ENCODE results near the gene LIM2.

The LIM2 gene, protein sequence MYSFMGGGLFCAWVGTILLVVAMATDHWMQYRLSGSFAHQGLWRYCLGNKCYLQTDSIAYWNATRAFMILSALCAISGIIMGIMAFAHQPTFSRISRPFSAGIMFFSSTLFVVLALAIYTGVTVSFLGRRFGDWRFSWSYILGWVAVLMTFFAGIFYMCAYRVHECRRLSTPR

DNA sequence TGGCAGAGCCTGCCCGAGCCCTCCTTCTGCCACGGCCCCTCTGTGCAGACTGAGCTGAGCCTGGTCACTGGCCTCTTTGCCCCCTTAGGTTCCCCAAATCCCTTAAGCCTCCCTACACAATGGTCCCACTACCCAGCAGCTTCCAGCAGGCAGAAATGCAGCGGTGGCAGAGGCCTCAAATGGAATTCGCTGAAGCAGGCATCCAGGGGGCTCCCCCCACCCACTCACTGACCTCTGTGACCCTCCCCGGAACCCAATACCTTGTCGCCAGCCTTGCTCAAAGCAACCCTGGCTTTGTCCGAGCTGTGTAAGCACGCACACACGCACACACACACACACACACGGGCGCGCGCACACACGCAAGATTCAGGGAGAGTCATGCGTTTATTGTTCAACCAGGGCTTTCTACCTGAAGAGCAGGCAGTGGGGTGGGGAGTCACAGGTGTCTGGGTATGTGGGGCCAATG is at the start of gene LIM2:
Gene LIM2, minus strand, starts transcription at position 51 of the 466 bp plus-strand sequence. CDS start 531 bp downstream, outside the sequence.
- H3K36me3 ChIP-seq (ENCODE audit: control insufficient read depth in 2 of 2, insufficient read depth in 1 of 2, low read length in 2 of 2), result no peaks in the 10 kb centered on the region
- CTCF ChIA-PET, result interaction anchor here (0.7 kb wide), 1 partner anchor 421 kb away, joined by 3 read pairs; no protein-coding TSS in a partner anchor
- no peak within 1 kb of the TSS for H3K27ac ChIP-seq (ENCODE audit: extremely low read depth, low read depth, low read length)
- H3K4me3 ChIP-seq (ENCODE audit: low read depth, low read length), result no peak within 1 kb of the TSS
- TF ChIP-seq ZNF433 (tag by site-specific recombination; IDR thresholded peaks at IDR 0.05; ENCODE audit: low read depth) (no peak), ZSCAN23 (tag by site-specific recombination; IDR thresholded peaks at IDR 0.05) (no peak), SETDB1 (IDR thresholded peaks at IDR 0.05; ENCODE audit: insufficient read length, low read length) (no peak), ZNF155 (tag by site-specific recombination; IDR thresholded peaks at IDR 0.05) (no peak), ZNF169 (tag by site-specific recombination; IDR thresholded peaks at IDR 0.05) (no peak), ZNF202 (tag by site-specific recombination; IDR thresholded peaks at IDR 0.05; ENCODE audit: borderline replicate concordance) (no peak), ZNF2 (tag by site-specific recombination; IDR thresholded peaks at IDR 0.05) (no peak), ZNF404 (tag by site-specific recombination; IDR thresholded peaks at IDR 0.05) (no peak), ZFP3 (tag by site-specific recombination; IDR thresholded peaks at IDR 0.05; ENCODE audit: low read depth) (no peak), SP3 (tag by site-specific recombination; IDR thresholded peaks at IDR 0.05) (no peak), ZNF221 (tag by site-specific recombination; IDR thresholded peaks at IDR 0.05; ENCODE audit: borderline replicate concordance) (no peak), ZNF184 (tag by site-specific recombination; IDR thresholded peaks at IDR 0.05) (no peak)
- TF ChIP-seq, protein P1, sequence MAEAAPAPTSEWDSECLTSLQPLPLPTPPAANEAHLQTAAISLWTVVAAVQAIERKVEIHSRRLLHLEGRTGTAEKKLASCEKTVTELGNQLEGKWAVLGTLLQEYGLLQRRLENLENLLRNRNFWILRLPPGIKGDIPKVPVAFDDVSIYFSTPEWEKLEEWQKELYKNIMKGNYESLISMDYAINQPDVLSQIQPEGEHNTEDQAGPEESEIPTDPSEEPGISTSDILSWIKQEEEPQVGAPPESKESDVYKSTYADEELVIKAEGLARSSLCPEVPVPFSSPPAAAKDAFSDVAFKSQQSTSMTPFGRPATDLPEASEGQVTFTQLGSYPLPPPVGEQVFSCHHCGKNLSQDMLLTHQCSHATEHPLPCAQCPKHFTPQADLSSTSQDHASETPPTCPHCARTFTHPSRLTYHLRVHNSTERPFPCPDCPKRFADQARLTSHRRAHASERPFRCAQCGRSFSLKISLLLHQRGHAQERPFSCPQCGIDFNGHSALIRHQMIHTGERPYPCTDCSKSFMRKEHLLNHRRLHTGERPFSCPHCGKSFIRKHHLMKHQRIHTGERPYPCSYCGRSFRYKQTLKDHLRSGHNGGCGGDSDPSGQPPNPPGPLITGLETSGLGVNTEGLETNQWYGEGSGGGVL (tag by site-specific recombination; IDR thresholded peaks at IDR 0.05), result no peak
- POLR2A ChIA-PET, result interaction anchor here (1.1 kb wide), 1 partner anchor 48 kb away, joined by 3 read pairs; no protein-coding TSS in a partner anchor
- no peaks in the 10 kb centered on the region for H3K4me1 ChIP-seq (ENCODE audit: control insufficient read depth, insufficient read depth, low read length)
- no peaks in the 10 kb centered on the region for H3K9me3 ChIP-seq (ENCODE audit: control insufficient read depth, insufficient read depth, low read depth, low read length)

DNA sequence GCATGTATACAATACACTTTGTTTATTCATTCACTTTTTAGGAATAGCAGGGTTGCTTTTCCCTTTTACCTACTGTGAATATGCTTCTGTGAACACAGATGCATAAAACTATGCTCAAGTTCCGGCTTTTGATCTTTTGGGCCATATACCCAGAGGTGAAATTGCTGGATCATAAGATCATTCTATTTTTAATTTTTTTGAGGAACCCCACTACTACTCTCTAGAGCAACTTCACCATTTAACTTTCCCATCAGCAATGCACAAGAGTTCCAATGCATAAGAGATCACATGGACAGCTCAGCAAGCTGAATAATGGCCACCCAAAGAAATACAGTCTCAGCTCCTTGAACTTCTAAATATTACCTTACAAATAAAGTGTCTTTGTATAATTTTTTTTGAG is 46.7 kb upstream of the LIM2 start:
- no peaks in the 10 kb centered on the region for H3K4me1 ChIP-seq (ENCODE audit: control insufficient read depth, insufficient read depth, low read length)
- no peaks in the 10 kb centered on the region for H3K36me3 ChIP-seq (ENCODE audit: control insufficient read depth in 2 of 2, insufficient read depth in 1 of 2, low read length in 2 of 2)
- H3K27ac ChIP-seq (ENCODE audit: extremely low read depth, low read depth, low read length), result no peak overlapping the region
- H3K4me3 ChIP-seq (ENCODE audit: low read depth, low read length), result no peak overlapping the region
- H3K9me3 ChIP-seq (ENCODE audit: control insufficient read depth, insufficient read depth, low read depth, low read length), result no peaks in the 10 kb centered on the region
- TF ChIP-seq ZNF214 (tag by site-specific recombination; IDR thresholded peaks at IDR 0.05; ENCODE audit: borderline replicate concordance), result no peak
- POLR2A ChIA-PET, result no interaction called here
- CTCF ChIA-PET, result interaction anchor here (0.6 to 1.4 kb wide), 2 partner anchors 79 to 227 kb away, joined by 3 to 6 read pairs; no protein-coding TSS in a partner anchor

DNA sequence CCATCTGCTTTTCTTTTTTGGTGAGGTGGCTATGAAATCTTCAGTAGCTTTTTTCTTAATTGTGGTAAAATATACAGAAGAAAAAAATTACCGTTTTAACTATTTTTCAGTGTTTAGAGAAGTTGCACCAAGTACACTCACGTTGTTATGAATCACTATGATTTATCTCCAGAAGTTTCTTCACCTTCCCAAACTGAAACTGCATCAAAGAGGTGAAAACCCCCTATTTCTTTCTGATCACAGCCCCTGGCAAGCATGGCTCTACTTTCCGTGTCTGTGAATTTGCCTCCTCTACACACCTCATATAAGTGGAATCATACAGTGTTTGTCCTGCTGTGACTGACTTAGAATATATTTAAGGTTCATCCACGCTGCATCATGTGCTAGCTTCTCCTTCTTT is 45.3 kb upstream of the LIM2 start:
- ChIA-PET POLR2A (interaction anchor here (0.6 kb wide), 1 partner anchor 74 kb away, joined by 3 read pairs; no protein-coding TSS in a partner anchor), CTCF (interaction anchor here (1.1 kb wide), 1 partner anchor 95 kb away, joined by 3 read pairs; no protein-coding TSS in a partner anchor)
- Histone ChIP-seq H3K4me3 (ENCODE audit: low read depth, low read length) (no peak overlapping the region), H3K9me3 (ENCODE audit: control insufficient read depth, insufficient read depth, low read depth, low read length) (no peaks in the 10 kb centered on the region), H3K27ac (ENCODE audit: extremely low read depth, low read depth, low read length) (no peak overlapping the region), H3K4me1 (ENCODE audit: control insufficient read depth, insufficient read depth, low read length) (no peaks in the 10 kb centered on the region), H3K36me3 (ENCODE audit: control insufficient read depth in 2 of 2, insufficient read depth in 1 of 2, low read length in 2 of 2) (no peaks in the 10 kb centered on the region)
- TF ChIP-seq, protein P2, sequence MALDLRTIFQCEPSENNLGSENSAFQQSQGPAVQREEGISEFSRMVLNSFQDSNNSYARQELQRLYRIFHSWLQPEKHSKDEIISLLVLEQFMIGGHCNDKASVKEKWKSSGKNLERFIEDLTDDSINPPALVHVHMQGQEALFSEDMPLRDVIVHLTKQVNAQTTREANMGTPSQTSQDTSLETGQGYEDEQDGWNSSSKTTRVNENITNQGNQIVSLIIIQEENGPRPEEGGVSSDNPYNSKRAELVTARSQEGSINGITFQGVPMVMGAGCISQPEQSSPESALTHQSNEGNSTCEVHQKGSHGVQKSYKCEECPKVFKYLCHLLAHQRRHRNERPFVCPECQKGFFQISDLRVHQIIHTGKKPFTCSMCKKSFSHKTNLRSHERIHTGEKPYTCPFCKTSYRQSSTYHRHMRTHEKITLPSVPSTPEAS (tag by site-specific recombination; IDR thresholded peaks at IDR 0.05), result no peak
- TF ChIP-seq ZNF184 (tag by site-specific recombination; IDR thresholded peaks at IDR 0.05) (no peak), ZNF416 (tag by site-specific recombination; IDR thresholded peaks at IDR 0.05) (no peak), ZSCAN16 (tag by site-specific recombination; IDR thresholded peaks at IDR 0.05) (no peak), ZNF114 (tag by site-specific recombination; IDR thresholded peaks at IDR 0.05) (no peak), ZNF266 (tag by site-specific recombination; IDR thresholded peaks at IDR 0.05; ENCODE audit: low read depth) (no peak), ZNF707 (tag by site-specific recombination; IDR thresholded peaks at IDR 0.05) (no peak), ZIC2 (tag by site-specific recombination; IDR thresholded peaks at IDR 0.05) (no peak)
- TF ChIP-seq, protein P3, sequence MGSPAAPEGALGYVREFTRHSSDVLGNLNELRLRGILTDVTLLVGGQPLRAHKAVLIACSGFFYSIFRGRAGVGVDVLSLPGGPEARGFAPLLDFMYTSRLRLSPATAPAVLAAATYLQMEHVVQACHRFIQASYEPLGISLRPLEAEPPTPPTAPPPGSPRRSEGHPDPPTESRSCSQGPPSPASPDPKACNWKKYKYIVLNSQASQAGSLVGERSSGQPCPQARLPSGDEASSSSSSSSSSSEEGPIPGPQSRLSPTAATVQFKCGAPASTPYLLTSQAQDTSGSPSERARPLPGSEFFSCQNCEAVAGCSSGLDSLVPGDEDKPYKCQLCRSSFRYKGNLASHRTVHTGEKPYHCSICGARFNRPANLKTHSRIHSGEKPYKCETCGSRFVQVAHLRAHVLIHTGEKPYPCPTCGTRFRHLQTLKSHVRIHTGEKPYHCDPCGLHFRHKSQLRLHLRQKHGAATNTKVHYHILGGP (tag by site-specific recombination; IDR thresholded peaks at IDR 0.05), result no peak
- TF ChIP-seq, protein P4, sequence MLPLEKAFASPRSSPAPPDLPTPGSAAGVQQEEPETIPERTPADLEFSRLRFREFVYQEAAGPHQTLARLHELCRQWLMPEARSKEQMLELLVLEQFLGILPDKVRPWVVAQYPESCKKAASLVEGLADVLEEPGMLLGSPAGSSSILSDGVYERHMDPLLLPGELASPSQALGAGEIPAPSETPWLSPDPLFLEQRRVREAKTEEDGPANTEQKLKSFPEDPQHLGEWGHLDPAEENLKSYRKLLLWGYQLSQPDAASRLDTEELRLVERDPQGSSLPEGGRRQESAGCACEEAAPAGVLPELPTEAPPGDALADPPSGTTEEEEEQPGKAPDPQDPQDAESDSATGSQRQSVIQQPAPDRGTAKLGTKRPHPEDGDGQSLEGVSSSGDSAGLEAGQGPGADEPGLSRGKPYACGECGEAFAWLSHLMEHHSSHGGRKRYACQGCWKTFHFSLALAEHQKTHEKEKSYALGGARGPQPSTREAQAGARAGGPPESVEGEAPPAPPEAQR (tag by site-specific recombination; IDR thresholded peaks at IDR 0.05), result no peak
- TF ChIP-seq, protein P5, sequence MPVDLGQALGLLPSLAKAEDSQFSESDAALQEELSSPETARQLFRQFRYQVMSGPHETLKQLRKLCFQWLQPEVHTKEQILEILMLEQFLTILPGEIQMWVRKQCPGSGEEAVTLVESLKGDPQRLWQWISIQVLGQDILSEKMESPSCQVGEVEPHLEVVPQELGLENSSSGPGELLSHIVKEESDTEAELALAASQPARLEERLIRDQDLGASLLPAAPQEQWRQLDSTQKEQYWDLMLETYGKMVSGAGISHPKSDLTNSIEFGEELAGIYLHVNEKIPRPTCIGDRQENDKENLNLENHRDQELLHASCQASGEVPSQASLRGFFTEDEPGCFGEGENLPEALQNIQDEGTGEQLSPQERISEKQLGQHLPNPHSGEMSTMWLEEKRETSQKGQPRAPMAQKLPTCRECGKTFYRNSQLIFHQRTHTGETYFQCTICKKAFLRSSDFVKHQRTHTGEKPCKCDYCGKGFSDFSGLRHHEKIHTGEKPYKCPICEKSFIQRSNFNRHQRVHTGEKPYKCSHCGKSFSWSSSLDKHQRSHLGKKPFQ (tag by site-specific recombination; IDR thresholded peaks at IDR 0.05), result no peak

Data from HEK293 (cell line).